ENCODE measurements around the gene CIB4.

CIB4 gene

GRCh38 chr2:26616706-26617587 is 24.2 kb downstream of the CIB4 start:
- no peak for TF ChIP-seq CTCF (IDR thresholded peaks at IDR 0.05)

GRCh38 chr2:26615860-26616705 is 25.1 kb downstream of the CIB4 start:
- TF ChIP-seq CTCF (IDR thresholded peaks at IDR 0.05): no peak

- TF ChIP-seq CTCF (IDR thresholded peaks at IDR 0.05): no peak
These were observed 25.8 kb downstream of the CIB4 start for GRCh38 chr2:26615336-26615859.

GRCh38 chr2:26614216-26615138 is 26.7 kb downstream of the CIB4 start:
- no peak for TF ChIP-seq CTCF (IDR thresholded peaks at IDR 0.05)

- TF ChIP-seq CTCF (IDR thresholded peaks at IDR 0.05): no peak
These were observed 27.6 kb downstream of the CIB4 start for GRCh38 chr2:26613241-26614215.

- TF ChIP-seq CTCF (IDR thresholded peaks at IDR 0.05): no peak
These were observed 28.5 kb downstream of the CIB4 start for GRCh38 chr2:26612522-26613240.
